GM19328 (cell line): ENCODE results near the gene CHRNB1.

Experiments used
- ATAC-seq: cut with Tn5 transposase; IDR thresholded peaks from one replicate; pipeline ENCODE4 v1.9.1; 2021; ENCODE audit warnings: mild to moderate bottlenecking, moderate library complexity; ENCODE audit not compliant: unreplicated experiment

CHRNB1 gene

GRCh38 chr17:7414837-7415236, 30.0 kb upstream of the CHRNB1 start:
- ATAC-seq: no peak

GRCh38 chr17:7415784-7416183, 29.1 kb upstream of the CHRNB1 start:
- no peak for ATAC-seq

GRCh38 chr17:7416323-7416722, 28.5 kb upstream of the CHRNB1 start:
- no peak for ATAC-seq

- ATAC-seq: no peak
These were observed 27.7 kb upstream of the CHRNB1 start for GRCh38 chr17:7417056-7417655.

DNA sequence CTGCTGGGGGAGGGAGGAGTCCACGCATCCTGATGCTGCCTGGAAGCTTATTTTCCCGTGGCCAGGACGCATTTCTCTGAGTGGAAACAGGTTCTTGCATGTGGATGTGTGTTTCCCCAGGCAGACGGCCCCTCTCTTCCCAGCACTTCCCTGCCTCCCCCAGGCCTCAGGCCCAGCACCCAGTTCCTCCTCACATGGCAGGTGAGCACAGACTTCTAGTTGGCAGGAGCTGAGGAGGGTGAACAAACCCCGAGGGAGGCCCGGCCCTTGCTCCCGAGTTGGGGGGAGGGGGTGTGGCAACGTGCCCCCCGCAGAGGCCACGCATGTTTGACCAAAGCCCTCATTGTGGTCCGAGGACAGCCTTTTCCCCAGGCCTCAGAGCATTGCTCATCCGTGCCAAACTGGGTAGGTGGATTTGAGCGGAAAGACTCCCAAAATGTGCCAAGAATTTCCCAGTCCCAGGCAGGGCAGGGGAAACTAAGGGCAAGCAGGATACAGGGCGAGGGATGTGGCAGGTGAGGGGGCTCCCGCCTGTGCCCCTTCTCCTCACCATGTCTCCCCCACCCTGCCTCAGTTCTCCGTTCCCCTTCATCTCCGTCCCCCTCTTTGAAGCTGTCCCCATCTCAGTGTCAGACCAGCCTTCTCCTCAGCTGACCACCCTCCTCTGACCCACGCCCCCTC, 26.2 kb upstream of the CHRNB1 start:
- ATAC-seq: no peak

DNA sequence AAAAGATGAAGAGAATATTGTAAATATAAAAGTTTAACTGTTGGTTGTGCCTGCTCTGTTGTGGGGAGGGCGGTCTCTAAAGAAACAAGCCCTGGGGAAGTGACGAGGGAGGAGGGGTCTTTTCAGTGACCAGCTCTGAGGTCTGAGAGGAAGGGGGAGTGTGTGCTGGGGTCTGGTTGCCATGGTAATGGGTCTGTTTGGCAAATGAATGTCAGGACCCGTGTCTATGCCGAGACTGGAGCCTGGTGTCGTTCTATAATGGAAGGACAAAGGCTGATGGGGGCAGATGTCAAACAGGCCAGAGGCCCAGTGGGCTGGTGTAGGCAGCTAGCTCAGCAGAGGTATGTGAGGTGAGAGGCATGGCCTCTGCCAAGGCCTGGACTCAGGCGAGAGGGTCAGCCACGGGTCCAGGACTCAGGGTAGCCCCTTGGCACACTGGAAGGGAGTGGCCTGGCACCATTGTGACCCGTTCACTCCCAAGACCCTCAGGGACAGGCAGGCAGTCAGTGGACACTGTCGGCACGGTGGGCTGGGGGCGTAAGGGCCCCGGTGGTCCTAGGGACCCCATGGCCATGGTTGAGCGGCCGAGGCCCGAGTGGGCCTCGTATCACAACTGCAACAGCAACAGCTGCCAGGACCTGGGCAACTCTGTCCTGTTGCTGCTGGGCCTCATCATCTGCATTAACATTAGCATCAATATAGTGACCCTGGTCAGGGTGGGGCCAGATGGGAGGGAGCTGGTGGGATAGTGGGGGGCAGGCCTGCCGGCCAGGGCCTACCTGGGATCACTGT, 24.8 kb upstream of the CHRNB1 start, which contains the start of gene SPEM1:
TSS of gene SPEM1 (plus strand) at position 506 of the 792 bp plus-strand sequence. CDS start at position 567, 61 bp downstream.
- no peak for ATAC-seq

DNA sequence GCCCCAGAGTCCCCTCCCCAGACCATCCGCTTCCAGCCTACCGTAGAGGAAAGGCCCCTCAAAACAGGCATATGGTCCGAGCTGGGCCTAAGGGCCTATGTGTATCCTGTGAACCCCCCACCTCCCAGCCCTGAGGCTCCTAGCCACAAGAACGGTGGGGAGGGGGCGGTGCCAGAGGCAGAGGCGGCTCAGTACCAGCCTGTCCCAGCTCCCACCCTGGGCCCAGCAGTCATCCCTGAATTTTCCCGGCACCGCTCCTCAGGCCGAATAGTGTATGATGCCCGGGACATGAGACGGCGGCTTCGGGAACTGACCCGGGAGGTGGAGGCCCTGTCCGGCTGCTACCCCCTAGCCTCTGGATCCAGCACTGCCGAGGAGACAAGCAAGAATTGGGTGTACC, 23.7 kb upstream of the CHRNB1 start:
- no peak for ATAC-seq

- ATAC-seq: no peak
These were observed 21.2 kb upstream of the CHRNB1 start for GRCh38 chr17:7423679-7424078.

- no peak for ATAC-seq
These were observed 19.5 kb upstream of the CHRNB1 start, which contains the start of gene SPEM2 for GRCh38 chr17:7425316-7425715. Gene SPEM2 (plus strand): TSS chr17:7425616. CDS start chr17:7425689, 73 bp downstream.

GRCh38 chr17:7425756-7426155, 19.1 kb upstream of the CHRNB1 start:
- ATAC-seq: no peak

DNA sequence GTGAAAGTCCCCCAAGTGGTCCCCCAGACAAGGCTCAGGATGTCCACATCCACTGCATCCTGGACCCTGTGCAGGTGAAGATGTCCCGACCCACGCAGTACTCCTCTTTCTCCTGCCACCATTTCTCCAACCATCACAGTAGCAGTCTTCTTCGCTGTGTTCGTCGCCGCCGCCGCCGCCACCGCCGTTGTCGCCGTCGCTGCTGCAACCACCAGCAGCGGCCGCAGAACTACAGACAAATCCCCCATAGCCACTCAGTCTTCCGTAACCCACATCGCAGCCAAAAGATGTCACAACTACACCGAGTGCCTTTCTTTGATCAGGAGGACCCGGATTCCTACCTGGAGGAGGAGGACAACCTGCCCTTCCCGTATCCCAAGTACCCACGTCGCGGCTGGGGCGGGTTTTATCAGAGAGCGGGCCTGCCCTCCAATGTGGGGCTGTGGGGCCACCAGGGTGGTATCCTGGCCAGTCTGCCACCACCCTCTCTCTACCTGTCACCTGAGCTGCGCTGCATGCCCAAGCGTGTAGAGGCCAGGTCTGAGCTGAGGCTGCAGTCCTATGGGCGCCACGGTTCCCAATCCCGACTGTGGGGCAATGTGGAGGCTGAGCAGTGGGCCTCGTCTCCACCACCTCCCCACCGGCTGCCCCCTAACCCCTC, 18.5 kb upstream of the CHRNB1 start:
- ATAC-seq: no peak

- ATAC-seq: no peak
These were observed 17.9 kb upstream of the CHRNB1 start for GRCh38 chr17:7426896-7427489.

DNA sequence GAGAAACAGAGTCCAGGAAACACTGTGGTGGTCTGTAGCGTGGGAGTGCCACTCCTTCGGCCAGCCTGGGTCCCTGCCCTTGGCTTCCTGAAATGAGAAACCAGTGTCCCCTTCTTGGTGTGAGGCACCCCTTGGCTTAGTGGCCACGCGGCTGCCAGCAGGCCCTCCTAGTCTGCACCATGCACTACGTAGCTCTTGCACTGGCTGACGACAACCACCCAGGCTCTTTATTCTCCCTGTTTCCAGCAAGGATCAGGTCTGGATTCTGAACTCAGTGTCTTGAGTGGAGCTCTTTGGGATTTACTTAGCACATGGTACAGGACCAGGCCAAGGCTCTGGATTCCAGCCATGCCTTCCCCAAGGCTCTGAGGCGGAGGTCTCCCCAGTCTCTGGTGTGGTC, 17.3 kb upstream of the CHRNB1 start:
- ATAC-seq: no peak

DNA sequence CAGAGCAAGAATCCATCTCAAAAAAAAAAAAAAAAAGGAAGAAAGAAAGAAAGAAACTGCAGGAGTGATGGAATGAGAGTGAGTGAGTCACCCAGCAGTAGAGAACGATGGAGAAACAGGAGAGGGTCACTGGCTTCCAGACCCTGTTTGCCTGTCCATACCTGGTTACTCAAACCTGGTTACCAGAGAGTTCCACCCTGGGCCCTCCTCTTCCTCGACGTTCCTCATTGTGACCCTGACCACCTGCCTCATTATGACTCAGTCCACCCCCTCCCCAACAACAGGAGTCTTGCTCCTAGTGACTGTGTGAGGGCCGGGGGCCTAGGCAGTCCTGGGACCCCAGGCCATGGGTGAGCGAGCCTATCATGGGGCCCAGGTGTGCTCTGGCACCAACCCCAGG, 16.3 kb upstream of the CHRNB1 start, which contains the start of gene SPEM3:
TSS of gene SPEM3 (plus strand) at position 301 of the 400 bp plus-strand sequence. CDS start at position 347, 46 bp downstream.
- ATAC-seq: no peak

DNA sequence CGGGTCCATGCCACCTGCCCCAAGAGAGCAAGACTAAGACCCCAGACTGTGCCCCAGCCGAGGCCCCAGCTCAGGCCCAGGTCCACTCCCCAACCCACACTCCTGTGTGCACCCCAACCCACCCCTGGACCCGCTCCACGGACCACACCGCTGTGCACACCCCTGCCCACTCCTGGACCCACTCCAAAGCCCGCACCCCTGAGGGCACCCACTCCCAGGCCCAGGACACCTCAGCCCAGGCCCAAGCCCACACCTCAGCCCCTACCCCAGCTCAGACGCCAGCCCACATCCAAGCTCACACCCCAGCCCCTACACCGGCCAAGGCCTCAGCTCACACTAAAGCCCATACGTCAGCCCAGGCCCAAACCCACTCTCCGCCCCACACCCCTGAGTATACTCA, 15.1 kb upstream of the CHRNB1 start:
- ATAC-seq: no peak

DNA sequence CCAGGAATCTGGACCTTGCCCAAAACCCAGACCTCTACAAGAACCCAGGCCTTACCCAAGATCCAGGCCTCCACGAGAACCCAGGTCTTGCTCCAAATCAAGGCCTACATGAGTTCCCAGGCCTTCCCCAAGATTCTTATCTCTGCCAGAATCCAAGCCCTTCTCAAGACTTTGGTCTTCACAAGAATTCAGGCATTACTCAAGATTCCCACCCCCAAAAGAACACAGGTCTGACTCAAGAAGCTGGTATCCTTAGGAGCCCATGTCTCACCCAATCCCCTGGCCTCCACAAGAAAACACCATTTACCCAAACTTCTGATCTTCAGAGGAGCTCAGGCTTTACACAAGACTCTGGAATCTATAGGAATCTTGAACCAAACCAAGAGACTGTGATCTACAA, 13.6 kb upstream of the CHRNB1 start:
- ATAC-seq: no peak

- ATAC-seq: no peak
These were observed 12.6 kb upstream of the CHRNB1 start for GRCh38 chr17:7432296-7432695.

- ATAC-seq: peak; percentile 21
These were observed 8.9 kb upstream of the CHRNB1 start for GRCh38 chr17:7435676-7436555.

DNA sequence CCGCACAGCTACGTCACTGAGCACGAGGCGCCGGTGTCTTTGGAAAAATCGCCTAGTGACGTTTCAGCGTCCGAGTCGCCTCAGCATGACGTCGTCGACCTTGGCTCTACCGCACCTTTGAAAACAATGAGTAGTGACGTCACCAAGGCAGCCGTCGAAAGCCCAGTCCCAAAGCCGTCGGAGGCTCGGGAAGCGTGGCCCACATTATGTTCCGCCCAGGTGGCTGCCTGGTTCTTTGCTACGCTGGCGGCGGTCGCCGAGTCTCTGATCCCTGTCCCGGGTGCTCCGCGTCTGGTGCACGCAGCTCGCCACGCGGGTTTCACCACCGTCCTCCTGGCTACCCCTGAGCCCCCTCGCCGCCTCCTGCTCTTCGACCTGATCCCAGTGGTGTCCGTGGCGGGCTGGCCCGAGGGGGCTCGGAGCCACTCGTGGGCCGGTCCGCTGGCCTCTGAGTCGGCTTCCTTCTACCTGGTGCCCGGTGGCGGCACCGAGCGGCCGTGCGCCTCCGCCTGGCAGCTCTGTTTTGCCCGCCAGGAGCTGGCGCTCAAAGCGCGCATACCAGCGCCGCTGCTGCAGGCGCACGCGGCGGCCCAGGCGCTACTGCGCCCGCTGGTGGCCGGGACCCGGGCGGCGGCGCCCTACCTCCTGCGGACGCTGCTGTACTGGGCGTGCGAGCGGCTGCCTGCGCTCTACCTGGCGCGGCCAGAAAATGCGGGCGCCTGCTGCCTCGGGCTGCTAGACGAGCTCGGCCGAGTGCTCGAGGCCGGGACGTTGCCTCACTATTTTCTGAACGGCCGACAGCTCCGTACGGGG, 8.1 kb upstream of the CHRNB1 start:
- no peak for ATAC-seq
